Liver (tissue), 9 donors: ENCODE results near the gene SCAP. TPM values are rescaled to one million over a fixed set of nuclear protein-coding genes. Genes with fewer than 3 reads are reported as not detected.
"Not testable (repeated sequence)": the region's sequence is repeated elsewhere in the genome, so short reads cannot be mapped to it uniquely, and the experiment has no call there.

ENCODE experiments used
- DNase-seq: peaks from one replicate; pipeline ENCODE4 v3.0.0-alpha.2; 2017; ENCODE audit warnings: low spot score
- H3K27ac ChIP-seq, 2 donors: one replicate each; pipeline ENCODE4 v1.7.0; 2013; ENCODE audit warnings: inconsistent platforms in 2 of 2, low read length in 2 of 2, control low read depth in 1 of 2, low read depth in 1 of 2, mild to moderate bottlenecking in 1 of 2
- H3K27me3 ChIP-seq, 4 donors: one replicate each; pipeline versions ENCODE4 v1.6.1 to v1.7.0; 2013; ENCODE audit warnings: low read length in 3 of 4, inconsistent platforms in 1 of 4, mild to moderate bottlenecking in 1 of 4, moderate library complexity in 1 of 4; ENCODE audit not compliant: control insufficient read depth in 4 of 4, insufficient read depth in 4 of 4
- H3K36me3 ChIP-seq, 4 donors: one replicate each; pipeline versions ENCODE4 v1.6.1 to v1.7.0; 2013; ENCODE audit warnings: low read length in 3 of 4, mild to moderate bottlenecking in 3 of 4, low read depth in 1 of 4, moderate library complexity in 1 of 4; ENCODE audit not compliant: control insufficient read depth in 4 of 4, insufficient read depth in 3 of 4
- H3K4me1 ChIP-seq, 4 donors: one replicate each; pipeline versions ENCODE4 v1.6.1 to v1.7.0; 2013; ENCODE audit warnings: low read length in 3 of 4, mild to moderate bottlenecking in 3 of 4, moderate library complexity in 1 of 4; ENCODE audit not compliant: control insufficient read depth in 4 of 4, insufficient read depth in 4 of 4
- H3K4me3 ChIP-seq, 3 donors: one replicate each; pipeline versions ENCODE4 v1.6.1 to v1.7.0; 2013; ENCODE audit warnings: low read length in 3 of 3, control low read depth in 1 of 3, low read depth in 1 of 3, mild to moderate bottlenecking in 1 of 3
- H3K9ac ChIP-seq, 2 donors: one replicate each; pipeline ENCODE4 v1.7.0; 2013; ENCODE audit warnings: low read length in 2 of 2, mild to moderate bottlenecking in 2 of 2, moderate library complexity in 2 of 2, control low read depth in 1 of 2, low read depth in 1 of 2
- H3K9me3 ChIP-seq, 4 donors: one replicate each; pipeline versions ENCODE4 v1.6.1 to v1.7.0; 2013; ENCODE audit warnings: low read length in 3 of 4; ENCODE audit not compliant: control insufficient read depth in 4 of 4
- EGR1 ChIP-seq, 2 donors: IDR thresholded peaks; 2 replicates each; pipeline ENCODE4 v1.6.1; 2016 to 2018; ENCODE audit warnings: antibody characterized with exemption in 2 of 2, low read depth in 2 of 2
- FOXA1 ChIP-seq: IDR thresholded peaks from 2 replicates; pipeline ENCODE4 v1.6.1; 2016; ENCODE audit warnings: antibody characterized with exemption
- FOXA2 ChIP-seq: IDR thresholded peaks from 2 replicates; pipeline ENCODE4 v1.6.1; 2016; ENCODE audit warnings: antibody characterized with exemption
- GABPA ChIP-seq, 2 donors: IDR thresholded peaks in 1 of 2; conservative IDR thresholded peaks in 1 of 2; 2 replicates each; pipeline ENCODE4 v1.6.1; 2016; ENCODE audit warnings: antibody characterized with exemption in 2 of 2, mild to moderate bottlenecking in 1 of 2, moderate library complexity in 1 of 2
- HNF4A ChIP-seq, 2 donors: conservative IDR thresholded peaks; 2 replicates each; pipeline ENCODE4 v1.6.1; 2016; ENCODE audit warnings: antibody characterized with exemption in 2 of 2, mild to moderate bottlenecking in 2 of 2
- HNF4G ChIP-seq: IDR thresholded peaks from 2 replicates; pipeline ENCODE4 v1.6.1; 2016; ENCODE audit warnings: antibody characterized with exemption
- JUND ChIP-seq, 2 donors: IDR thresholded peaks; 2 replicates each; pipeline ENCODE4 v1.6.1; 2016; ENCODE audit warnings: antibody characterized with exemption in 2 of 2
- NR2F2 ChIP-seq: IDR thresholded peaks from 2 replicates; pipeline ENCODE4 v1.6.1; 2016; ENCODE audit warnings: antibody characterized with exemption
- RAD21 ChIP-seq, 2 donors: IDR thresholded peaks; 2 replicates each; pipeline ENCODE4 v1.6.1; 2016; ENCODE audit warnings: antibody characterized with exemption in 2 of 2, mild to moderate bottlenecking in 2 of 2
- RXRA ChIP-seq, 2 donors: IDR thresholded peaks; 2 replicates each; pipeline ENCODE4 v1.6.1; 2017 to 2018; ENCODE audit warnings: antibody characterized with exemption in 2 of 2, mild to moderate bottlenecking in 1 of 2
- SP1 ChIP-seq: IDR thresholded peaks from 2 replicates; pipeline ENCODE4 v1.6.1; 2018; ENCODE audit warnings: antibody characterized with exemption, mild to moderate bottlenecking
- TAF1 ChIP-seq: conservative IDR thresholded peaks from 2 replicates; pipeline ENCODE4 v1.6.1; 2016; ENCODE audit warnings: antibody characterized with exemption, mild to moderate bottlenecking
- YY1 ChIP-seq: IDR thresholded peaks from 2 replicates; pipeline ENCODE4 v1.6.1; 2016; ENCODE audit warnings: antibody characterized with exemption, mild to moderate bottlenecking
- WGBS: extraction: QIAGEN DNeasy Blood & Tissue Kit; methylation state at CpG from one replicate; pipeline ENCODE4 v1.1.7; 2013; 5-methylcytosine and 5-hydroxymethylcytosine counted together
- polyA plus RNA-seq, 2 donors: library from polyadenylated mRNA; stranded (reverse) in 1 of 2; unstranded in 1 of 2; fragments of 200-250 nt in 1 of 2; fragments of >200 nt in 1 of 2; fragmentation: Nextera tagmentation in 1 of 2; extraction: Ambion mirVana in 1 of 2; gene quantifications; one replicate each; pipeline versions ENCODE4 v1.2.1 to v1.2.3, GENCODE V29; 2013 to 2015
- total RNA-seq, 2 donors: library from RNA; depleted of rRNA; stranded (reverse); fragments of >200 nt; gene quantifications; one replicate each; pipeline ENCODE4 v1.2.3, GENCODE V29; 2014
- TF ChIP-seq, protein P1 (sequence below): IDR thresholded peaks from 2 replicates; pipeline ENCODE4 v1.6.1; 2016; ENCODE audit warnings: antibody characterized with exemption
- TF ChIP-seq, protein P2 (sequence below): IDR thresholded peaks from 2 replicates; pipeline ENCODE4 v1.6.1; 2016; ENCODE audit warnings: antibody characterized with exemption
- TF ChIP-seq, protein P3 (sequence below): fragments of 150-350 bp; IDR thresholded peaks from 2 replicates; pipeline ENCODE4 v1.5.1; 2017; ENCODE audit warnings: improper control_type of control experiment, low read depth, low read length; ENCODE audit not compliant: missing input control
- TF ChIP-seq, protein P4 (sequence below): IDR thresholded peaks from 2 replicates; pipeline ENCODE4 v1.6.1; 2016; ENCODE audit warnings: antibody characterized with exemption, mild to moderate bottlenecking
- TF ChIP-seq, protein P5 (sequence below): IDR thresholded peaks from 2 replicates; pipeline ENCODE4 v1.6.1; 2016; ENCODE audit warnings: antibody characterized with exemption
- donor health status: healthy.
- donor health status: healthy.
- donor health status: healthy.
- donor health status: healthy.
- donor health status: healthy.

The SCAP gene
- total and polyA plus RNA-seq, 4 donors = 25.9 to 84.8 (median 59.3) TPM

DNA sequence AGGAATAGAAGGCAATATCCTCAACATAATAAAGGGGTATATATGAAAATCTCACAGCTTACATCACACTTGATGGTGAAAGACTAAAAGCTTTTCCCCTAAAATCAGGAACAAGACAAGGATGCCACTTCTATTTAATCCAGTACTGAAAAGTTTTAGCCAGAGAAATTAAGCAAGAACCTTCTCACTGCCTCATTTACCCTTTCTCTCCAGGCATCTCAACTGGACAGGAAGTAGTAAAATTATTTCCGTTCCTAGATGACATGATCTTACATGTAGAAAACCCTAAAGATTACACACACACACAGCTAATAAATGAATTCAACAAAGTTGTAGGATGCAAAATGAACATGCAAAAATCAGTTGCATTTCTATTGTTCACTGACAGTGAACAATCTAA lies 11.2 kb downstream of the SCAP start:
- peaks cover 0 to 3% (median 2%) of the 10 kb centered on the region in 4 donors for H3K36me3 ChIP-seq
- H3K9ac ChIP-seq = no peak overlapping the region
- H3K9me3 ChIP-seq = no peaks in the 10 kb centered on the region
- TF ChIP-seq SP1 (no peak), RXRA (IDR thresholded peaks at IDR 0.05) (no peak), JUND (IDR thresholded peaks at IDR 0.05) (no peak), HNF4G (no peak), FOXA1 (no peak), YY1 (no peak), NR2F2 (no peak), EGR1 (IDR thresholded peaks at IDR 0.05; ENCODE audit: low read depth in 2 of 2) (no peak), GABPA (IDR thresholded peaks at IDR 0.05 in 1 of 2, conservative IDR thresholded peaks at IDR 0.05 in 1 of 2) (no peak), FOXA2 (no peak), TAF1 (no peak), HNF4A (conservative IDR thresholded peaks at IDR 0.05) (no peak), RAD21 (IDR thresholded peaks at IDR 0.05) (no peak)
- TF ChIP-seq, protein P1, sequence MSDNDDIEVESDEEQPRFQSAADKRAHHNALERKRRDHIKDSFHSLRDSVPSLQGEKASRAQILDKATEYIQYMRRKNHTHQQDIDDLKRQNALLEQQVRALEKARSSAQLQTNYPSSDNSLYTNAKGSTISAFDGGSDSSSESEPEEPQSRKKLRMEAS = no peak
- TF ChIP-seq, protein P2, sequence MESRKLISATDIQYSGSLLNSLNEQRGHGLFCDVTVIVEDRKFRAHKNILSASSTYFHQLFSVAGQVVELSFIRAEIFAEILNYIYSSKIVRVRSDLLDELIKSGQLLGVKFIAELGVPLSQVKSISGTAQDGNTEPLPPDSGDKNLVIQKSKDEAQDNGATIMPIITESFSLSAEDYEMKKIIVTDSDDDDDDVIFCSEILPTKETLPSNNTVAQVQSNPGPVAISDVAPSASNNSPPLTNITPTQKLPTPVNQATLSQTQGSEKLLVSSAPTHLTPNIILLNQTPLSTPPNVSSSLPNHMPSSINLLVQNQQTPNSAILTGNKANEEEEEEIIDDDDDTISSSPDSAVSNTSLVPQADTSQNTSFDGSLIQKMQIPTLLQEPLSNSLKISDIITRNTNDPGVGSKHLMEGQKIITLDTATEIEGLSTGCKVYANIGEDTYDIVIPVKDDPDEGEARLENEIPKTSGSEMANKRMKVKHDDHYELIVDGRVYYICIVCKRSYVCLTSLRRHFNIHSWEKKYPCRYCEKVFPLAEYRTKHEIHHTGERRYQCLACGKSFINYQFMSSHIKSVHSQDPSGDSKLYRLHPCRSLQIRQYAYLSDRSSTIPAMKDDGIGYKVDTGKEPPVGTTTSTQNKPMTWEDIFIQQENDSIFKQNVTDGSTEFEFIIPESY = no peak
- TF ChIP-seq, protein P3, sequence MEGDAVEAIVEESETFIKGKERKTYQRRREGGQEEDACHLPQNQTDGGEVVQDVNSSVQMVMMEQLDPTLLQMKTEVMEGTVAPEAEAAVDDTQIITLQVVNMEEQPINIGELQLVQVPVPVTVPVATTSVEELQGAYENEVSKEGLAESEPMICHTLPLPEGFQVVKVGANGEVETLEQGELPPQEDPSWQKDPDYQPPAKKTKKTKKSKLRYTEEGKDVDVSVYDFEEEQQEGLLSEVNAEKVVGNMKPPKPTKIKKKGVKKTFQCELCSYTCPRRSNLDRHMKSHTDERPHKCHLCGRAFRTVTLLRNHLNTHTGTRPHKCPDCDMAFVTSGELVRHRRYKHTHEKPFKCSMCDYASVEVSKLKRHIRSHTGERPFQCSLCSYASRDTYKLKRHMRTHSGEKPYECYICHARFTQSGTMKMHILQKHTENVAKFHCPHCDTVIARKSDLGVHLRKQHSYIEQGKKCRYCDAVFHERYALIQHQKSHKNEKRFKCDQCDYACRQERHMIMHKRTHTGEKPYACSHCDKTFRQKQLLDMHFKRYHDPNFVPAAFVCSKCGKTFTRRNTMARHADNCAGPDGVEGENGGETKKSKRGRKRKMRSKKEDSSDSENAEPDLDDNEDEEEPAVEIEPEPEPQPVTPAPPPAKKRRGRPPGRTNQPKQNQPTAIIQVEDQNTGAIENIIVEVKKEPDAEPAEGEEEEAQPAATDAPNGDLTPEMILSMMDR = no peak
- TF ChIP-seq, protein P4, sequence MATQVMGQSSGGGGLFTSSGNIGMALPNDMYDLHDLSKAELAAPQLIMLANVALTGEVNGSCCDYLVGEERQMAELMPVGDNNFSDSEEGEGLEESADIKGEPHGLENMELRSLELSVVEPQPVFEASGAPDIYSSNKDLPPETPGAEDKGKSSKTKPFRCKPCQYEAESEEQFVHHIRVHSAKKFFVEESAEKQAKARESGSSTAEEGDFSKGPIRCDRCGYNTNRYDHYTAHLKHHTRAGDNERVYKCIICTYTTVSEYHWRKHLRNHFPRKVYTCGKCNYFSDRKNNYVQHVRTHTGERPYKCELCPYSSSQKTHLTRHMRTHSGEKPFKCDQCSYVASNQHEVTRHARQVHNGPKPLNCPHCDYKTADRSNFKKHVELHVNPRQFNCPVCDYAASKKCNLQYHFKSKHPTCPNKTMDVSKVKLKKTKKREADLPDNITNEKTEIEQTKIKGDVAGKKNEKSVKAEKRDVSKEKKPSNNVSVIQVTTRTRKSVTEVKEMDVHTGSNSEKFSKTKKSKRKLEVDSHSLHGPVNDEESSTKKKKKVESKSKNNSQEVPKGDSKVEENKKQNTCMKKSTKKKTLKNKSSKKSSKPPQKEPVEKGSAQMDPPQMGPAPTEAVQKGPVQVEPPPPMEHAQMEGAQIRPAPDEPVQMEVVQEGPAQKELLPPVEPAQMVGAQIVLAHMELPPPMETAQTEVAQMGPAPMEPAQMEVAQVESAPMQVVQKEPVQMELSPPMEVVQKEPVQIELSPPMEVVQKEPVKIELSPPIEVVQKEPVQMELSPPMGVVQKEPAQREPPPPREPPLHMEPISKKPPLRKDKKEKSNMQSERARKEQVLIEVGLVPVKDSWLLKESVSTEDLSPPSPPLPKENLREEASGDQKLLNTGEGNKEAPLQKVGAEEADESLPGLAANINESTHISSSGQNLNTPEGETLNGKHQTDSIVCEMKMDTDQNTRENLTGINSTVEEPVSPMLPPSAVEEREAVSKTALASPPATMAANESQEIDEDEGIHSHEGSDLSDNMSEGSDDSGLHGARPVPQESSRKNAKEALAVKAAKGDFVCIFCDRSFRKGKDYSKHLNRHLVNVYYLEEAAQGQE = no peak
- TF ChIP-seq, protein P5, sequence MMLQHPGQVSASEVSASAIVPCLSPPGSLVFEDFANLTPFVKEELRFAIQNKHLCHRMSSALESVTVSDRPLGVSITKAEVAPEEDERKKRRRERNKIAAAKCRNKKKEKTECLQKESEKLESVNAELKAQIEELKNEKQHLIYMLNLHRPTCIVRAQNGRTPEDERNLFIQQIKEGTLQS = no peak
- 78% methylated on average over 1 of the region's 1 CpG for WGBS
- no peak for DNase-seq
- no peak overlapping the region for H3K27ac ChIP-seq
- H3K4me3 ChIP-seq = no peak overlapping the region
- no peaks in the 10 kb centered on the region for H3K27me3 ChIP-seq
- H3K4me1 ChIP-seq = peaks cover under 1 to 7% (median 3%) of the 10 kb centered on the region in 4 donors

DNA sequence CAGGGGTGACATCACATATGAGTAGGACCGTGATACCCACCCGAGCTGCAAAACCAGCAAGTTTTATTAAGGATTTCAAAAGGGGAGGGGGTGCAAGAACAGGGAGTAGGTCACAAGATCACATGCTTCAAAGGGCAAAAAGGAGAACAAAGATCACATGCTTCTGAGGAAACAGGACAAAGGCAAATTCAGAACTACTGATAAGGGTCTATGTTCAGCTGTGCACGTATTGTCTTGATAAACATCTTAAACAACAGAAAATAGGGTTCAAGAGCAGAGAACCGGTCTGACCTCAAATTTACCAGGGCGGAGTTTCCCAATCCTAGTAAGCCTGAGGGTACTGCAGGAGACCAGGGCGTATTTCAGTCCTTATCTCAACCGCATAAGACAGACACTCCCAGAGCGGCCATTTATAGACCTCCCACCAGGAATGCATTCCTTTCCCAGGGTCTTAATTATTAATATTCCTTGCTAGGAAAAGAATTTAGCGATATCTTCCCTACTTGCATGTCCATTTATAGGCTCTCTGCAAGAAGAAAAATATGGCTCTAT lies 16.1 kb downstream of the SCAP start:
- not testable (repeated sequence) for DNase-seq, H3K9me3 ChIP-seq, H3K4me3 ChIP-seq, H3K9ac ChIP-seq, H3K27ac ChIP-seq, H3K36me3 ChIP-seq, H3K27me3 ChIP-seq
- WGBS = 81% methylated on average over 9 of the region's 9 CpGs
- peaks cover 5 to 22% (median 10%) of the 10 kb centered on the region in 4 donors for H3K4me1 ChIP-seq
